SK-N-SH (cell line): ENCODE results near the gene PRKAB2. TPM values are rescaled to one million over a fixed set of nuclear protein-coding genes. Genes with fewer than 3 reads are reported as not detected.
"Not testable (repeated sequence)": the region's sequence is repeated elsewhere in the genome, so short reads cannot be mapped to it uniquely, and the experiment has no call there.

Experiments
- CTCF ChIA-PET: fragments of 300-600, 350-600 bp; formaldehyde crosslinking; extraction: SDS; loops from one replicate; lab custom pipeline; 2021; lab: Yijun Ruan, JAX
- POLR2A ChIA-PET: fragments of 350-600 bp; sonication (Branson Sonifier 250); formaldehyde crosslinking; extraction: SDS; loops from one replicate; lab custom pipeline; 2020; ENCODE audit warnings: antibody characterized with exemption, inconsistent platforms; lab: Yijun Ruan, JAX
- DNase-seq: peaks from one replicate; pipeline ENCODE4 v3.0.0; 2012
- H2AFZ ChIP-seq: fragments of 200-600 bp; sonication (generic); 2 replicates; pipeline ENCODE4 v1.8.1; 2016; ENCODE audit warnings: antibody characterized with exemption, mild to moderate bottlenecking, low read depth
- H3F3A ChIP-seq: fragments of 200-600 bp; sonication (generic); replicated peaks from 2 replicates; pipeline ENCODE3; 2016; ENCODE audit warnings: antibody characterized with exemption, mild to moderate bottlenecking; ENCODE audit not compliant: insufficient read depth
- H3K27ac ChIP-seq, 2 experiments: fragments of 200-500 bp in 1 of 2; fragments of 200-600 bp in 1 of 2; sonication (Bioruptor generic) in 1 of 2; sonication (generic), shearing (Covaris generic) in 1 of 2; 2 replicates each; pipeline versions ENCODE4 v1.5.1 to v1.6.1; 2014 to 2016; ENCODE audit warnings: low read depth in 2 of 2, inconsistent platforms in 1 of 2, low read length in 1 of 2, mild to moderate bottlenecking in 1 of 2, mixed read lengths in 1 of 2
- H3K27me3 ChIP-seq: fragments of 200-600 bp; sonication (generic), shearing (Covaris generic); 2 replicates; pipeline ENCODE4 v1.6.1; 2016; ENCODE audit warnings: mixed run types; ENCODE audit not compliant: insufficient read depth
- H3K36me3 ChIP-seq, 2 experiments: fragments of 200-500 bp in 1 of 2; fragments of 200-600 bp in 1 of 2; sonication (Bioruptor generic) in 1 of 2; sonication (generic) in 1 of 2; replicated peaks in 1 of 2; 2 replicates each; pipeline versions ENCODE3 to v1.5.1; 2014 to 2016; ENCODE audit warnings: low read length in 1 of 2, mild to moderate bottlenecking in 1 of 2; ENCODE audit not compliant: insufficient read depth in 2 of 2, control insufficient read depth in 1 of 2
- H3K4me1 ChIP-seq, 2 experiments: fragments of 200-500 bp in 1 of 2; fragments of 200-600 bp in 1 of 2; sonication (Bioruptor generic) in 1 of 2; sonication (generic), shearing (Covaris generic) in 1 of 2; 2 replicates each; pipeline versions ENCODE4 v1.5.1 to v1.6.1; 2014 to 2016; ENCODE audit warnings: low read depth in 1 of 2, low read length in 1 of 2, mixed run types in 1 of 2; ENCODE audit not compliant: insufficient read depth in 2 of 2, control insufficient read depth in 1 of 2
- H3K4me2 ChIP-seq: fragments of 200-600 bp; sonication (generic), shearing (Covaris generic); 2 replicates; pipeline ENCODE4 v1.6.1; 2017; ENCODE audit warnings: mixed run types
- H3K4me3 ChIP-seq, 2 experiments: fragments of 200-500 bp in 1 of 2; fragments of 200-600 bp in 1 of 2; sonication (Bioruptor generic) in 1 of 2; sonication (generic), shearing (Covaris generic) in 1 of 2; 2 replicates each; pipeline versions ENCODE4 v1.5.1 to v1.8.1; 2014 to 2016; ENCODE audit warnings: low read depth in 2 of 2, inconsistent platforms in 1 of 2, low read length in 1 of 2, mild to moderate bottlenecking in 1 of 2, mixed read lengths in 1 of 2, moderate library complexity in 1 of 2
- H3K79me2 ChIP-seq: fragments of 200-600 bp; sonication (generic); 2 replicates; pipeline ENCODE4 v1.8.1; 2017; ENCODE audit warnings: mild to moderate bottlenecking; ENCODE audit not compliant: insufficient read depth
- H3K9ac ChIP-seq: fragments of 200-600 bp; sonication (generic); 2 replicates; pipeline ENCODE4 v1.6.1; 2017; ENCODE audit warnings: mixed run types
- H3K9me2 ChIP-seq: fragments of 200-600 bp; sonication (generic); 2 replicates; pipeline ENCODE4 v1.6.1; 2017; ENCODE audit warnings: mixed run types
- H3K9me3 ChIP-seq: fragments of 200-600 bp; sonication (generic); 2 replicates; pipeline ENCODE4 v1.6.1; 2017; ENCODE audit warnings: mixed run types, mild to moderate bottlenecking, moderate library complexity
- H4K20me1 ChIP-seq: fragments of 200-600 bp; sonication (generic); 2 replicates; pipeline ENCODE4 v1.6.1; 2017; ENCODE audit warnings: mild to moderate bottlenecking, mixed run types; ENCODE audit not compliant: insufficient read depth
- CHD2 ChIP-seq: fragments of 150-350 bp; IDR thresholded peaks from 2 replicates; pipeline ENCODE4 v1.6.1; 2018; ENCODE audit warnings: low read length; ENCODE audit not compliant: partially characterized antibody
- ELF1 ChIP-seq: IDR thresholded peaks from 2 replicates; pipeline ENCODE4 v1.4.0; 2012
- EP300 ChIP-seq, 2 experiments: IDR thresholded peaks; 2 replicates each; pipeline versions ENCODE4 v1.4.0 to v1.6.1; 2012; ENCODE audit warnings: borderline replicate concordance in 1 of 2, low read depth in 1 of 2, low read length in 1 of 2
- FOSL2 ChIP-seq: IDR thresholded peaks from 2 replicates; pipeline ENCODE4 v1.4.0; 2012; ENCODE audit warnings: low read depth, mild to moderate bottlenecking, moderate library complexity, borderline replicate concordance
- FOXJ3 ChIP-seq: sonication (generic); formaldehyde crosslinking; IDR thresholded peaks from 2 replicates; pipeline ENCODE4 v1.5.1; 2020; ENCODE audit warnings: mild to moderate bottlenecking, missing genetic modification reagents
- FOXM1 ChIP-seq: IDR thresholded peaks from 2 replicates; pipeline ENCODE4 v1.4.0; 2012; ENCODE audit warnings: low read depth, mild to moderate bottlenecking
- GATA2 ChIP-seq: sonication (generic); formaldehyde crosslinking; IDR thresholded peaks from 2 replicates; pipeline ENCODE4 v1.5.0; 2020; ENCODE audit warnings: mild to moderate bottlenecking, missing genetic modification reagents
- JUND ChIP-seq: IDR thresholded peaks from 2 replicates; pipeline ENCODE4 v1.4.0; 2012
- POLR2AphosphoS5 ChIP-seq: IDR thresholded peaks from 2 replicates; pipeline ENCODE4 v1.6.1; 2012; ENCODE audit warnings: low read depth, low read length
- RAD21 ChIP-seq: IDR thresholded peaks from 2 replicates; pipeline ENCODE4 v1.6.1; 2012; ENCODE audit warnings: mild to moderate bottlenecking, low read length
- RCOR1 ChIP-seq: fragments of 150-350 bp; IDR thresholded peaks from 2 replicates; pipeline ENCODE4 v1.6.1; 2017; ENCODE audit warnings: antibody characterized with exemption, low read length
- RXRA ChIP-seq: IDR thresholded peaks from 2 replicates; pipeline ENCODE4 v1.4.0; 2012; ENCODE audit warnings: low read depth, mild to moderate bottlenecking, borderline replicate concordance
- SIN3A ChIP-seq: IDR thresholded peaks from 2 replicates; pipeline ENCODE4 v1.6.1; 2012; ENCODE audit warnings: low read depth, mild to moderate bottlenecking, low read length, moderate library complexity, borderline replicate concordance
- SMC3 ChIP-seq: IDR thresholded peaks from 2 replicates; pipeline ENCODE4 v1.6.1; 2012; ENCODE audit warnings: low read depth, low read length, improper control_type of control experiment
- TAF1 ChIP-seq: IDR thresholded peaks from 2 replicates; pipeline ENCODE4 v1.6.1; 2012; ENCODE audit warnings: low read depth, mild to moderate bottlenecking, low read length, moderate library complexity, borderline replicate concordance
- TCF12 ChIP-seq: IDR thresholded peaks from 2 replicates; pipeline ENCODE4 v1.4.0; 2012
- WGBS: methylation state at CpG from one replicate; pipeline ENCODE4 v1.1.6; 2017; ENCODE audit warnings: low lambda C conversion rate; 5-methylcytosine and 5-hydroxymethylcytosine counted together
- polyA plus RNA-seq, 3 experiments: library from polyadenylated mRNA; depleted of rRNA; stranded (reverse); fragments of >200 nt; gene quantifications; 2 replicates each; pipeline ENCODE4 v1.2.3, GENCODE V29; 2012
- TF ChIP-seq, protein P1 (sequence below): IDR thresholded peaks from 2 replicates; pipeline ENCODE4 v1.4.0; 2012; ENCODE audit warnings: low read depth, borderline replicate concordance
- TF ChIP-seq, protein P2 (sequence below): IDR thresholded peaks from 2 replicates; pipeline ENCODE4 v1.4.0; 2012; ENCODE audit warnings: low read depth

PRKAB2 gene
- polyA plus RNA-seq, 1 of the 3 experiments (the other 2 are of a cell fraction) = 6.2 TPM

DNA sequence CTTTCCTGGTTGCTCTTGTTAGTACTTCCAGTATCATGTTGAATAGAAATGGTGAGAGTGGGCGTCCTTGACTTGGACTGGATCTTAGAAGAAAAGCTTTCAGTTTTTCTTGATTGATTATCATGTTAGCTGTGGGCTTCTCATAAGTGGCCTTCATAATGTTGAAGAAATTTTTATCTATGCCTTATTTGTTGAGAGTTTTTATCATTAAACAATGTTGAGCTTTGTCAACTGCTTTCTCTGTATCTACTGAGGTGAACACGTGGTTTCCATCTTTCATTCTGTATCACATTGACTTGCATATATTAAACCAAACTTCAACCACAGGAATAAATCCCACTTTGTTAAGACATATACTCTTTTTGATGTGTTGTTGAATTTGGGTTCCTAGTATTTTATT is 29.4 kb downstream of the PRKAB2 start:
- Histone ChIP-seq H3K36me3 (no peaks in the 10 kb centered on the region), H3K79me2 (no peaks in the 10 kb centered on the region), H3K9me2 (no peaks in the 10 kb centered on the region), H3K27ac (no peak overlapping the region), H3K9ac (no peak overlapping the region), H3K4me1 (no peaks in the 10 kb centered on the region), H3K9me3 (no peaks in the 10 kb centered on the region; the same call in 1 of the 2 replicates), H3K4me3 (no peak overlapping the region), H2AFZ (no peak overlapping the region), H4K20me1 (no peaks in the 10 kb centered on the region), H3F3A (no peaks in the 10 kb centered on the region), H3K4me2 (no peak overlapping the region), H3K27me3 (no peaks in the 10 kb centered on the region)
- no peak for DNase-seq
- TF ChIP-seq, protein P1, sequence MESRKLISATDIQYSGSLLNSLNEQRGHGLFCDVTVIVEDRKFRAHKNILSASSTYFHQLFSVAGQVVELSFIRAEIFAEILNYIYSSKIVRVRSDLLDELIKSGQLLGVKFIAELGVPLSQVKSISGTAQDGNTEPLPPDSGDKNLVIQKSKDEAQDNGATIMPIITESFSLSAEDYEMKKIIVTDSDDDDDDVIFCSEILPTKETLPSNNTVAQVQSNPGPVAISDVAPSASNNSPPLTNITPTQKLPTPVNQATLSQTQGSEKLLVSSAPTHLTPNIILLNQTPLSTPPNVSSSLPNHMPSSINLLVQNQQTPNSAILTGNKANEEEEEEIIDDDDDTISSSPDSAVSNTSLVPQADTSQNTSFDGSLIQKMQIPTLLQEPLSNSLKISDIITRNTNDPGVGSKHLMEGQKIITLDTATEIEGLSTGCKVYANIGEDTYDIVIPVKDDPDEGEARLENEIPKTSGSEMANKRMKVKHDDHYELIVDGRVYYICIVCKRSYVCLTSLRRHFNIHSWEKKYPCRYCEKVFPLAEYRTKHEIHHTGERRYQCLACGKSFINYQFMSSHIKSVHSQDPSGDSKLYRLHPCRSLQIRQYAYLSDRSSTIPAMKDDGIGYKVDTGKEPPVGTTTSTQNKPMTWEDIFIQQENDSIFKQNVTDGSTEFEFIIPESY = no peak
- TF ChIP-seq TAF1 = no peak
- TF ChIP-seq JUND = no peak
- TF ChIP-seq TCF12 = no peak
- TF ChIP-seq CHD2 = no peak
- no peak for TF ChIP-seq FOXJ3 (CRISPR knock-in tag)
- TF ChIP-seq RAD21 = no peak
- no peak for TF ChIP-seq FOXM1
- no peak for TF ChIP-seq POLR2AphosphoS5
- no peak for TF ChIP-seq SMC3
- TF ChIP-seq RCOR1 = no peak
- no peak for TF ChIP-seq ELF1
- TF ChIP-seq GATA2 (CRISPR knock-in tag) = no peak
- no peak for TF ChIP-seq FOSL2
- TF ChIP-seq, protein P2, sequence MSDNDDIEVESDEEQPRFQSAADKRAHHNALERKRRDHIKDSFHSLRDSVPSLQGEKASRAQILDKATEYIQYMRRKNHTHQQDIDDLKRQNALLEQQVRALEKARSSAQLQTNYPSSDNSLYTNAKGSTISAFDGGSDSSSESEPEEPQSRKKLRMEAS = no peak
- no peak for TF ChIP-seq RXRA
- TF ChIP-seq EP300 (IDR thresholded peaks at IDR 0.05; ENCODE audit: borderline replicate concordance in 1 of 2, low read depth in 1 of 2, low read length in 1 of 2) = no peak
- no peak for TF ChIP-seq SIN3A
- ChIA-PET POLR2A (no interaction called here), CTCF (interaction anchor here (1.2 kb wide), 1 partner anchor 101 kb away, joined by 4 read pairs; no protein-coding TSS in a partner anchor)
- WGBS = 5% methylated on average over 2 of the region's 2 CpGs

DNA sequence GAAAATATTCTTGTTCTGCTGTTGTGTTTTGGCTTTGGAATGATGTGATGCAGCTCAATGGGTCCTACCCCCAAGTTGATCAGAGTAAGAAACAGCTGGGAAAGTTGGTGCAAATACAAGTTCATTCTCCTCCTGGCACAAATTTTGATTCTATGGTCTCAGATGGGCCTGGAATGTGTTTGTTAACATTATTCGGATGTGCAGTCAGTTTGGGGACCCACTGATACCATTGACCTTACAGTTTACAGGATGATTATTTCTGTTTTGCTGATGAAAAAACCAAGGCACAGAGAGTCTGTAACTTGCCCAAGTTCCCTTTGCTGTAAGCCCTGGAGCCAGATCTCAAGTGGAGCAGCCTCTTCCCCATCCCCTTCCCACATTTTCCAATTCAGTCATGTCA is 41.5 kb downstream of the PRKAB2 start:
- not testable (repeated sequence) for H3K4me3 ChIP-seq

More for the DNA sequence above, 41.5 kb downstream of the PRKAB2 start:
- WGBS = 31% methylated on average over 1 of the region's 1 CpG
- H3K79me2 ChIP-seq, H4K20me1 ChIP-seq, H3K27ac ChIP-seq, H3K9me2 ChIP-seq, H3K4me1 ChIP-seq, DNase-seq, H3K9ac ChIP-seq, H3K9me3 ChIP-seq, CTCF ChIA-PET, H3F3A ChIP-seq, POLR2A ChIA-PET, H3K4me2 ChIP-seq, H3K27me3 ChIP-seq, H2AFZ ChIP-seq, H3K36me3 ChIP-seq: not testable (repeated sequence)
